NCI-H2107 treated with DMSO at 0.1 percent for 48 hours (cell line): ENCODE measurements around the gene CT47C1.

ENCODE experiments used
- DNase-seq: peaks from one replicate; lab custom pipeline; 2025; ENCODE audit not compliant: unreplicated experiment; lab: John Stamatoyannopoulos, UW

Gene CT47C1

DNA sequence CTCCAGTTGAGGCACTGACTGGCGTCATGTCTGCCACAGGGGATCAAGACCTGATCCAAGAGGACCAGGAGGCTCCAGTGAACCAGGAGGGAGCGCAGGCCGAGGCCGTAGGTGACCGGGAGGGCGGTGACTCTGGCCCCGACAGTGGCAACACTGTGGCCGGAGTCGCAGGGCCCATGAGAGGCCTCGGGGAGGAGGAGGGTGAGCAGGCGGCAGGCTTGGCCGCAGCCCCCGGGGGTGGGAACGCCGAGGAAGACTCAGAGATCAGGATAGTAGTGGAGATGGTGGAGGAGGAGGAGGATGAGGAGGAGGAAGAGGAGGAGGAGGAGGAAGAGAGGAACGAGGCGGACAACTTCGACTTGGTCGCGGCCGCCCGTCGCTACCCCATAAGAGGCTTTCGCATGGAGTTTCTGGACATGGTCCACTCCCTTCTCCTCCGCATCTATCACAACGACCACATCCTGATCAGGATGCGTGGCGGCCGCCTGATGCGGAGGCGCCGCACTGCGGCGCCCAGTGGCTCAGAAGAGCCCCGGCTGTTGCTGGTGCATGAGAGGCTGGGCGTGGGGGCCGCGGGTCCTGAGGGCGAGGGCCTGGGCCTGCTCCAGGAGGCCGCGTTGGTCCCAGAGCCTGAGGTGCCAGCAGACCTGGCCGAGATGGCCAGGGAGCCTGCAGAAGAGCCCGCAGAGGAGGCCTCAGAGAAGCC is 560 bp downstream of the CT47C1 start:
- no peak for DNase-seq

DNA sequence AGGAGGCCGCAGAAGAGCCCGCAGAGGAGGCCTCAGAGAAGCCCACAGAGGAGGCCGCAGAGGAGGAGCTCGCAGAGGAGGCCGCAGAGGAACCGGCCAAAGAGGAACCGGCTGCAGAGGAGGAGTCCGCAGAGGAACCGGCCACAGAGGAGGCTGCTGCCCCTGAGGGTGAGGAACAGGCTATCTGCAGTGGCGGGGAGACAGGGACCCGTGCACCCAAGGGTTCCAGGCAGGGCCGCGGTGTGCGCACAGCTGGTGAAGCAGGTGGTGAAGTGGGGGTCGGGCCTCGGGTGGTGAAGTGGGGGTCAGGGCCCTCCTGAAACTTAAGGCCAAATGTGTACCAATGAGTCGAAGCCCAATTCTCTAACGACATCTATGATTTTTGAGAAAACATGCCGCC is 1.1 kb downstream of the CT47C1 start:
- no peak for DNase-seq

DNA sequence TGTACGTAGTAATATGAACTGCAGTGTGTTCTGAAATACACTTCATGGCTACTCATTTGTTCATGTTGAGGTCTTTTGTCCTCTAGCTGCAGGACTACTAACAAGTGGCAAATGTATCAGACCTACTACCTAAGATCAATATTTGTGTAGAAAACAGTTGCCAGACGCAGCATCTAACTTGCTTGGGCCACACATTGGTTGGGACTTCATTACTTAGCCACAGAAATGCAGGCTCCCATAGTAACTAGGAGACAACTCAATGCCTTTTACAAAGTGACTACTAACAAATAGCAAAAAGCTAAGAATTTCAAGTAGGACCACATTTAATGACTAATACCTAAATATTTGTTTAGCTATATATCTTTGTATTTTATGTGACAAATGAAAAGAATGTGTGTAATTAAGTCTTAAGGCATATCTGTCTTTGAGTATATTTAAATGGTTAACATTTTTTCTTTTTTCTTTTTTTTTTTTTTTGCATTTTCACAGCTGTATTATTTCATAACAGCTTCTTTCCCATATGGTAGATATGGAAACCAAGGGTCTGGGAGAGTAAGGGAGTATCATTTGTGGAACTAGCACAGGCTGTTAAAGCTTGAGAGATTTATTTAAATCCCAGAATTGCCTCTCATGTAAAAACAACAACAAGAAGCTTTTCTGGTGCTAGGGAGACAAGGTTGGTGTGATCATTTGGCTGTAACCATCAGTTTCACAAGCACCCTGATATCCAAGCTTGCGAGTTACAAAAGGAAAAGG is 2.7 kb downstream of the CT47C1 start:
- DNase-seq = no peak

DNA sequence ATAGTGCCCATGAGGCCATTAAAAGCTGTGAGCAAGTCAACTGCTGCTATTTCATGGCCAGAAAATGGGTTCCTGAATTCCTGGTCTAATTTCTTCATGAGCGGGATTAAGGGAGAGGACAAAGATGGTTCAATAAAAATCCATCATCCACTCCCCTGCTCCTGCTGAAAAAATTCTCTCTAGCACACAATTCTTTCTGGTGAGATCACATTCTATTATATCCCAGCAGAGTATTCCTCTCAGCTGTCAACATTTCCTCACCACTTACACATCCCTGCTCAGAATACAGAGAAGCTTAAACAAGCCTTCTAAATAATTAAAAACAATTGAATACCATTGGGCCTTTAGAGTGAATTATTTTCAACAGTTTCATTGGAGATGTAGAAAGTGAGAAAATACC is 9.5 kb downstream of the CT47C1 start:
- no peak for DNase-seq

DNA sequence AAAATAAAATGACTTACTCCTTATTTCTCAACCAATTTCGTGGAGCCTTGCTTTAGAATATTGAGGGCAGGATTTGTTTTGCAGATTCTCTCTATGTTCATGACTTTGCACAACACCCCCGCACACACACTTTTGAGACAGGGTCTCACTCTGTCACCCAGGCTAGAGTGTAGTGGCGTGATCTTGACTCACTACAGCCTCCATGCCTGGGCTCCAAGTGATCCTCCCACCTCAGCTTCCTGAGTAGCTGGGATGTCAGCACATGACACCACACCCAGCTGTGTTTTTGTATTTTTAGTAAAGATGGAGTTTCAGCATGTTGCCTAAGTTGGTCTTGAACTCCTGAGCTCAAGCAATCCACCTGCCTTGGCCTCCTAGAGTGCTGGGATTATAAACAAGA is 12.0 kb downstream of the CT47C1 start:
- DNase-seq = no peak

DNA sequence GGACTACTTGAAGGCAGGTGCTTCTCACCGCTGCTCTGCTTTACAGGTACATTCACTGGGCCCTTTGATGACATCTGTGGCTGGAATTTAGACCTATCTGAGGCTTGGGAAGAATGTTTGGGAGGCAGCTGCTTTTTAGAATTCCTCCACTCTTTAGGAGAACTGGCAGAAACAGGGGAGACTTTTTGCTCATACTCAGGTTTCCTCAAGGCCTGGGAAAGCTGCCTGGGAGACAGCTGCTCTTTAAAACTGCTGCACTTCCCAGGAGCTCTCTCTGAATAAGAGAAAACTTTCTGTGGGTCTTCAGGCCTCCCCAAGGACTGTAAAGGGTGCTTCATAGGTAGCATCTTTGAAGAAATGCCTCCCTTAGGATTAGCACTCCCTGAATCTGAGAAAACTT is 14.3 kb downstream of the CT47C1 start:
- peak; percentile 65 for DNase-seq

DNA sequence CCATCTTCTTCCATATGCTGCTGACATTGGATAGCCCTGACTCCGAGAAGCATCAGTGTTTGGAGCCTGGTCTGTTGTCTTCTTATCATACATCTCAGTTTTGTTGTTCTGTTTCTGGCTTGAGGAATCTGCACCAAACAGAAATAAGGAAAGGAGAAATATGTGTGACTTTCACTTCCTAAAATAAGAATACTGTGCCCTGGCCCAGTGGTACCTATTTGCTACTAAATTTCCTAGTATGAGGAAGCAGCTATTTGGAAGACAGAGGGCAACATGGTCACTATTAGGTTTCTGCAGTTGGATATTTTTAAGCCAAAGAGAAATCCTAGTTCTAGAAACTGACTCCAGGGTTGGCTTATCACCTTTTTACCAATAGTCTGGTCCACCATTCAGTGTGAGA is 16.8 kb downstream of the CT47C1 start:
- no peak for DNase-seq

DNA sequence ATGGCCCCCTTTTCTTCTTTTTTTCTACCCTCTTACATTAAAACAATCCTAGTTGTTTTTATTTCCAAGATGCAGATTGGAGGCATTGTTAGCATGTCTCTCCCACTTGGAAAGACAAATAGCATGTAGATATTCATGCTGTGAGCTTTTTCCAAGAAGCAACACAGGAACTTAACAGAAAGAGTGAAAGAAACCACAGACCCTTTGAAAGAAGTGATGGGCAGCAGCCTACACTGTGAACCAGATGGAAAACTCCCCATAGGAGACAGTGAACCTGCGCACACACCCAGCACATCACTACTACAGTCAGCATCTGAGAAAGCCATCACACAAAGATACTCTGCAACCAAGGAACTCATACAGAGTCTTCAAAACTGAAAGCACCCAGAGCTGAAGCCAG is 17.8 kb downstream of the CT47C1 start:
- DNase-seq = no peak

DNA sequence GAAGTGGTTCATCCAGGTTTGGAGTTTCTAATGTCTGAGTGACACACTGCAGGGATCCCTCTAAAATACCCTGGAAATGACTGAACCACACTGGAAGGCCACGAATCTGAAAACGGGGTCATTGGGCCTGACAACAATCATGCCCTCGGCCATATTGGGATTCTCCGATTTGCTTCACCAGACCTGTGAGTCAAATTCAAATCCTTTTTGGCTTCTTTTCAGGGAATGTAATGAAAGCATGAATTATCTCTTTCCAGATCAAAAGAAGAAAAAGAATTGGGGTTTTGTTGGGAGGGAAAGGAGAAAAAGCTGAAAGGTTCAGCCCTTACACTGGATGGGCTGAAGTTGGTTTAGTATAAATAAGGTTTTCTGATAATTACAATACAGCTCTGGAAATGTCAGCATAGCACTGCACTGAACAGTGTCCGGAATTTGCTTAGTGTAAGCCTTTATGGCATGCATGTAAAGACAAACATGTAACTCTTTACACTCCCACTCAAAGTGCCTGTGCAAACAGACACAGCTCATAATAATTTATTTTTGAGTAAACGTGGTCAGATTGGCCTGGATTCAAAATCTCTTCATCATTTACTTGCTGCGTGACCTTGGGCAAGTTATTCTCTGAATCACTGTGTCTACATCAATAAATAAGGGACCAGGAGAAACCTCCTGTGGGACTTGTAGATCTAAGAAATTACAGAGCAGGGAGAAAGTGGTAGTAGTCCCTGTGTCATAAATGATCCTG is 21.4 kb downstream of the CT47C1 start:
- DNase-seq = no peak

DNA sequence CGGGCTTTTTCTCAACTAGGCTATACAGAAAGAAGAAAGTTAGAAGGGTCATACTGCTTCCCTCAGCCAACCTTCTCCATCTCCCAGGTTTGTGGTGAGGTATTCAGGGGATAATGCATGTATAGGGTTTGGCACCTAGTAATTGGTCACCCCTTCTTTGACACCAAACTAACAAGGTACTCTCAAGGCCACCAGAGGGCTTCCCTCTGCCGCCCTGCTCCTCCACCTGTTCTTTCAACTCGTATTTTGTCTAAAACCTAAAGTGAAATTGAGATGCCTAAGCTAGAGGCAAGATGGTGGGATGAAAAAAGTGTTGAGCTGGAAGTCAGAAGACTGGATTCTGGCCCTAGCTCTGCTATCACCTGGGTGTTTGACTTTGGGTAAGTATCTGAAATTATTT is 22.0 kb downstream of the CT47C1 start:
- DNase-seq = no peak

DNA sequence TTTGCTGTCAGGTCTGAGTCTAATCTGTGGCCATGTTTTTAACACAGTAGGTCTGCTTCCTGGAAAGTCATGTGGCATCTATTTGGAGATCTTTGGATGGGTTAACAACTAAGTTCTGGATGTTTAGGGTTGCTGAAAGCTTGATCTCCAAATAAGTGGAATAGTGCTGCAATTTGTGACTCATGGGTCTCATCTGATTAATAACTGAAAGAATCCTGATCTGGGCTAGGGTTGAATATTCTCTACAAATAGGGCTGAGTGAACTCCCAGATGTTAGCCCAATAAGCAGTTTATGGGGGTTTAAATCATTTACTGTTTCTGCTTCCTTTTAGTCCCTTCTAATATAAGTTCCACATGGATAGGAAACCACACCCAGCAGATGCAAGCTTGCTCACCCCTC is 23.1 kb downstream of the CT47C1 start:
- no peak for DNase-seq

DNA sequence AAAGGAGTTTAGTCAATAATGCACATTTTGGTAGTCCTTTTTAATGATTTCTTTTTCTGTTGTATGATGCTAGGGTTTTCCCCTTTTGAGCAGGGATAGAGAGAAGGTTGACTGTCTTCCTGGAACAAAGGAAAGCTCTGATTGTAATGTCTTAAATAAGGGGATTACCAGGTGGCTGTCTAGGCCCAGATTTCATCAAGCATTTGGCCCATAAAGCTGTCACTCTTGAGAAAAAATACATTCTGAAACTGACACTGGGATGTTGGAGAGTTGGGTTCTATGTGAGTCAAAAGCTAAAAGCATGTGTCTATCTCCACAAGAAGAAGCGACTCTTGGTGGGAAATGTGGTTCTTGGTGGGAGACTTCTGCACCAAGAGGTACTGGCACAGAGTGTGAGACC is 28.4 kb downstream of the CT47C1 start:
- DNase-seq = no peak

DNA sequence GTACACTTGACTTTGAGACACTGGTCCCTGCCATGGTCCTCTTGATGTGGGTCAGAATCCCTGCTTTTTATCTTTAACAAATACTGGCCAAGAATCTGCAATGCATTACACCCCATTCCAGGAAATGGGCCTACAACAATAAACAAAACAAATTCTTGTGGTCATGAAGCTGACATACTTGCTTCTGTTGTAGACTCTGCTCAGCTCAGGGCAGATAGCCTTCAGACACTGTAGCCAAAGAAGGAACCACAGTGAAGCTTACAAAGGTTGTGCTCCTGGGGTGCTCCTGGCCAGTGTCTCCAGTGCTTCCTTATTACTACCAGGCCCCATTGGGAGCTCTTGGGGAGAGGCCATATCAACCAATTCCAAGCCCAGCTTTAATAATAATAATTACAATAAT is 33.0 kb downstream of the CT47C1 start:
- DNase-seq = no peak

DNA sequence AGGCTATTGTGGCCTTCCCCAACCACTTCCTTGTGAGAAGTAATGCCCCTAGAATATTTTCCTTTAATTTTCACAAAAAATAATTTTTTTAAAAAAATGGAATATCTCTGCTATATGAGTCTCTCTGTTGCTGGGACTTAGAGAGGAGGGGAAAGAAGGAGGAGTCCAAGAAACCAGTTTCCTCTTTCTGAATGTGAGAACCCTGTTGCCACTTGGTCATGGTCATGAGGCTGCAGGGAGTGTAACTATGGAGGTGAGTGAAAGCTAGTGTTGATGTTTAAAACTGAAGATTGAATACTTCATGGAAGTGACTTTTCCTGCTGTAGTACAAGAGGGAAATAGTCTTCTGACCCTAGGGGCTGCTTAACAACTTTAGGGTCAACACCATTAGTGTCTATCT is 34.4 kb downstream of the CT47C1 start:
- no peak for DNase-seq

DNA sequence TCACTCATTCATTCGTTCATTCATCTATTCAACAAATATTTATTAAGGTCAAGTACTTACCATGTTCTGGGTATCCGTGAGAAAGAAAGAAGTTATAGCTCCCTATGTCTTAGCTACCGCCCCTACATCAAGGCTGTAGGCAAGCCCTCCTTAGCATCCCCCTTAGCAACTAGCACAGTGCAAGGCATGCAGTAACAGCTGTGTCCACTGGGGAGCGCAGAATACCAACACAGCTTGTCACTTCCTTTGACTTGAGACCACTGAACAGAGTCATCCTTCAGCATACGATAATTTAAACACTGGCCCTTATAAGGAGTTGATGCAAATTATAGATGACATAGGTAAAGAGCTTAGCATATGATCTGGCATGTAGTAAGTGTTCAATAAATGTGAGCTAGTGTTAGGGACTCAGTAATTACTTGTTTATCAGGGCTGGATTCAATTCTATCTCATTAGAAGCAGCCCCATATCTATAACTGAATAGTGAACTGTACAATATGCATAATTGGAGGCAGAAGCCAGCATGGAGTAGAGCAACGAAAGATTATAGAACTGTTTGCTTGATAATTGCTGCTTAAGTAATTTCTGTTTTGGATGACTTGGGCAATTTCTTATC is 46.1 kb downstream of the CT47C1 start:
- DNase-seq = peak; percentile 9

DNA sequence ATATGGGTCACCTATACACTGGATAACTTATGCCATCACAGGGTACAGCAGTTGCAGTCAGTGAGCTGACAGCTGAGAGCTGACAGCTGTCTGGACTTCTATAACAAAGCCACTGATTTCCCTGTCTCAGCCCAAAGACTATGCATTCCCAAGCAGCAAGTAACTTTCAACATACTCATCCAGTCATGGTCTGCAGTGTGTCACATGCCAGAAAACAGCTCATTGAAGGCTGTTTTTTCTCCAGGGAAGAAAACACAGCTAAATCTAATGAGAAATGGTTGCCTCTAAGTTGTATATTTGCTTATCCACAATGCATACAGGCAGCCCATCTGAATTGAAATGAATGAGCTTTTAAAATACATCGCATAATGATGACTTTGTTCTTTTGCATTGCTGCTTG is 48.5 kb downstream of the CT47C1 start:
- DNase-seq = no peak
